ENCODE data around the gene TYROBP.
"Not testable (repeated sequence)": the region's sequence is repeated elsewhere in the genome, so short reads cannot be mapped to it uniquely, and the experiment has no call there.

The TYROBP gene

GRCh38 chr19:35915443-35915842 lies 7.3 kb upstream of the TYROBP start:
- no peak for DNase-seq (ENCODE audit: low read depth in 2 of 2)
- TF ChIP-seq CTCF (IDR thresholded peaks at IDR 0.05; ENCODE audit: low read depth, low read length): no peak
- H3K4me3 ChIP-seq (replicated peaks in 1 of 2; ENCODE audit: low read depth in 2 of 2, low read length in 2 of 2): no peak overlapping the region

GRCh38 chr19:35913589-35913988 lies 5.5 kb upstream of the TYROBP start:
- DNase-seq (ENCODE audit: low read depth in 2 of 2): no peak
- TF ChIP-seq CTCF (IDR thresholded peaks at IDR 0.05; ENCODE audit: low read depth, low read length): no peak
- H3K4me3 ChIP-seq (replicated peaks in 1 of 2; ENCODE audit: low read depth in 2 of 2, low read length in 2 of 2): no peak overlapping the region

GRCh38 chr19:35911790-35912189 lies 3.7 kb upstream of the TYROBP start:
- DNase-seq (ENCODE audit: low read depth in 2 of 2): no peak
- no peak overlapping the region for H3K4me3 ChIP-seq (replicated peaks in 1 of 2; ENCODE audit: low read depth in 2 of 2, low read length in 2 of 2)
- no peak for TF ChIP-seq CTCF (IDR thresholded peaks at IDR 0.05; ENCODE audit: low read depth, low read length)

- no peak overlapping the region for H3K4me3 ChIP-seq (replicated peaks in 1 of 2; ENCODE audit: low read depth in 2 of 2, low read length in 2 of 2)
- TF ChIP-seq CTCF (IDR thresholded peaks at IDR 0.05; ENCODE audit: low read depth, low read length): no peak
- DNase-seq (ENCODE audit: low read depth in 2 of 2): no peak
These were observed 3.1 kb upstream of the TYROBP start for GRCh38 chr19:35911173-35911572.

GRCh38 chr19:35910355-35910754 lies 2.3 kb upstream of the TYROBP start:
- not testable (repeated sequence) for DNase-seq (ENCODE audit: low read depth in 2 of 2); H3K4me3 ChIP-seq (replicated peaks in 1 of 2; ENCODE audit: low read depth in 2 of 2, low read length in 2 of 2)

GRCh38 chr19:35909684-35910035 lies 1.6 kb upstream of the TYROBP start:
- TF ChIP-seq CTCF (IDR thresholded peaks at IDR 0.05; ENCODE audit: low read depth, low read length): no peak
- DNase-seq (ENCODE audit: low read depth in 2 of 2): no peak
- no peak overlapping the region for H3K4me3 ChIP-seq (replicated peaks in 1 of 2; ENCODE audit: low read depth in 2 of 2, low read length in 2 of 2)

GRCh38 chr19:35908973-35909683 lies 1.0 kb upstream of the TYROBP start:
- no peak for TF ChIP-seq CTCF (IDR thresholded peaks at IDR 0.05; ENCODE audit: low read depth, low read length)
- no peak for DNase-seq (ENCODE audit: low read depth in 2 of 2)
- no peak overlapping the region for H3K4me3 ChIP-seq (replicated peaks in 1 of 2; ENCODE audit: low read depth in 2 of 2, low read length in 2 of 2)
